Mononuclear cell (primary cell): ENCODE measurements around the gene PDE8B. TPM values are rescaled to one million over a fixed set of nuclear protein-coding genes. Genes with fewer than 3 reads are reported as not detected.

Experiments used
- H3K27me3 ChIP-seq: 2 replicates; pipeline ENCODE4 v1.6.0; 2011; ENCODE audit warnings: low read length, control low read depth; ENCODE audit not compliant: insufficient read depth
- H3K4me1 ChIP-seq: 2 replicates; pipeline ENCODE4 v1.5.1; 2011; ENCODE audit warnings: mild to moderate bottlenecking, low read length, control low read depth; ENCODE audit not compliant: insufficient read depth
- H3K4me3 ChIP-seq: 2 replicates; pipeline ENCODE4 v1.5.1; 2011; ENCODE audit warnings: mild to moderate bottlenecking, low read length, moderate library complexity
- H3K9me3 ChIP-seq: 2 replicates; pipeline ENCODE4 v1.5.1; 2011; ENCODE audit warnings: low read depth, mild to moderate bottlenecking, control low read depth, low read length
- total RNA-seq: library from RNA; depleted of rRNA; stranded (reverse); fragments of >200 nt; gene quantifications from one replicate; pipeline ENCODE4 v1.2.3, GENCODE V29; 2012

PDE8B gene
- total RNA-seq, 1 donor: 0.21 TPM

DNA sequence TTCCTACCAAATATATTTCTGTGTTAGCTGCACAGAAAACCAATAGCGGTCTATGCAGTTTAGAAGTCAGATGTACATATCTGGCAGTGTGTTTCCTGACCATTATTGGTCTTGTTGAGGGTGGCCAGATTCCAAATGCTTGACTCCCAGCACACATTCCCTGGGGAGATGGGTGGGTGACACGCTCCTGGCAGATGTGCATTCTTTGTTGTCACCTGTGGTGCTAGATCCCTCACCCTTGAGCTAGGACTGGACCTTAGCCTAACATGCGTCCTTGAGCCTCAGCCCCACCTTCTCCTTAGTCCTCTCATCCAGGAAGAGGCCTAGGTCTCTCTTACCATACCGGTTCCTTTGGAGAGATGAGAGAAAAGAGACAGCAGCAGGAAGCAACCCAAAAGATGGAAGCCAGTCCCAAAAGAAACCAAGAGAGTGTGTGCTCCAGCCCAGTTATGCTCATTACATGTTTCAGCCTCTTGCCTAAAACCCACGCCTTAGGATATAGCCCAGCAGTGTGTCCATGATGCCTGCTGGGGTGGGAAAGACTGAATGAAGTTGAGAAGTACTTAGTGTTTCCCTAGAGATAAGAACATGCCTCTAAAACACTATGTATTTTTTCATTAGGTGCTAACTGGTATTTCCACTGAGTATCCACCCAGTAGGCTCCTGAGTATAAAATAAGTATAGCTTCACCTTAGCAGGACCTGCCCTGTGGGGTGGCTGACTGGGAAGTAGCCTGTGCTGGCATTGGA lies 116.7 kb downstream of the PDE8B start:
- no peaks in the 10 kb centered on the region for H3K9me3 ChIP-seq
- no peaks in the 10 kb centered on the region for H3K27me3 ChIP-seq
- no peak overlapping the region for H3K4me3 ChIP-seq
- no peaks in the 10 kb centered on the region for H3K4me1 ChIP-seq

DNA sequence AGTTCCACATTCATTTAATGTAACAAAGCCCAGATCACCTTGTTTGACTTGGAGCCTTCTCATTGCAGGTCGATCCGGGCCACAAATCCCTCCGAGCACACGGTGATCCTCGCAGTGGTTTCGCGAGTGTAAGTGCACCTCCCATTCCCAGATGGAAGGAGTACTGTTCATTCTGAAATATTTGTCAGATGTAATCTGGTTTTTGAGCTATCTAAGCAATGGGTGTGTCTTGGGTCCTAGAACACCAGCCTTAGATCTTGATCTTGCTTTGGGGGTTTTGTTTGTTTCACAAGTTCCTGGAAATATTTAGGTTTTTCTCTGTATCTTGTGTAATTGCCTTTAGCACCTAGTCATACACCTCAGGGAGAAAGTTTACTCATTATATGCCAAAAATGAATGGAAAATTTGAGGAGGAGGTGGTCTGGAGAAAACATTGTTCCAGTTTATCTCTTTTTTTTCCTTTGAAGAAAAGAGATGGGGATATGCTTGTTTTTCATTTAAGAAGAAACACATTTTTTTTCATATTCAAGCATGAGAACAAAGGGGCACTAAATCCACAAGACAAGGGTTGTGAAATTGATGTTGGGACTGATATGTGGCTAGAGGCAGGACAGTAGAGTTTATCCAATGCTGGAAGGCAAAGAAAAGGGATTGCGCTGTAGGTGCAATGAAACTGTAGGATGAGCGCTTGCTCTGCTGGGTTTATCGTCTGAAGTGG lies 118.6 kb downstream of the PDE8B start:
- H3K4me1 ChIP-seq: no peaks in the 10 kb centered on the region
- no peaks in the 10 kb centered on the region for H3K9me3 ChIP-seq
- H3K4me3 ChIP-seq: no peak overlapping the region
- H3K27me3 ChIP-seq: no peaks in the 10 kb centered on the region

DNA sequence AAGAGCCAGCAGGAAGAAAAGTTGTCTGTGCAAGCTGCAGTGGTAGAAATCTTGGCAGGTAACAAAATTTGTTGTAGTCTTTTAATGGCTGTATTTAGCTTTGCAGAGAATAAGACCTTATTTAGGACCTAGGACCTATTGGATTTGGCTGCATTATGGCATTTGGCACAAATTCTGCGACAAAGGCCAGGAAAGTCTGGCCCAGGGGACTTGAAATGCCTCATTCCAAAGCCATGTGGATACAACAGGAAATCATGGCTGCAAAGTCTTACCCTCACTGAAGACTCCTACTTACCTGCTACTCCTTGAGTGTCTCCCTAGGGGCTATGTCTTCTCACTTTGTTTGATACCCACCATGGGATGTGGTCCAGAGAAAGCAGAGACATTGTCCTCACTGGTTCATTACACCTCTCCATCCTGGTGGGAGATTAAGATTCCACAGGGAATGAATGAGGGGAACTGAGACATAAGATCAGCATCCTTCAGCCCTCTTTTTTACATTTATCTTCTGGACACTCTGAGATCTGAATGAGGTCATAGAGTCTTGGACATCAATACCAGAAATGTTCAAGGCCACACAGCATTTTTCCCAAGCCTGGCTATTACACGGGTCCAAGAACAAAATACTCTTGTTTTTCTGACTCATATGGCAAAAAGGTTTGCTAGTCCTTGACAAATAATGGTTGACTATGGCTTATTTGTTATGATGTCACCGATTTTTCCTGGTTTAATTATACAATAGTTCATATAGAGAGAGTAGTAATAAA lies 119.4 kb downstream of the PDE8B start:
- Histone ChIP-seq H3K4me3 (no peak overlapping the region), H3K27me3 (no peaks in the 10 kb centered on the region), H3K4me1 (no peaks in the 10 kb centered on the region)

DNA sequence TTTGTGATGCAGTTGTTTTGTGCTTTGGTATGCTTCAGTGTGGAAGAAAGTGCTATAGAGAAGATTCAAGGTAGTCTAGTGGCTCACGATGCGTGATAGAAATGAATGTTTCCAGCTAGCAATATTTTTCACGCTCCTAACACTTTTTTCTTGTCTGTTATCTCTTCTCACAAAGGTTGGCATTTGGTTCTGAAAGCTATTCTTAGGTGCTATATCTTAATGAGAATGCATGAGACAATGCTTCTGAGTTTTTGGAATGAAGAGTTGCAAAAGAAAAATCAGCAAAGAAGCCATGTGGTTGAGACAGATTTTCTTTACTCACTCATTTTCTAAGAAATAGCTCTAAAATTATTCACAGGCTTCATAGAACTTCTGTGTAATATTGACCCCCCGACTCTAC lies 122.6 kb downstream of the PDE8B start:
- Histone ChIP-seq H3K9me3 (no peaks in the 10 kb centered on the region), H3K27me3 (no peaks in the 10 kb centered on the region), H3K4me3 (no peak overlapping the region), H3K4me1 (no peaks in the 10 kb centered on the region)

More for the DNA sequence above, 119.4 kb downstream of the PDE8B start:
- H3K9me3 ChIP-seq: no peaks in the 10 kb centered on the region

DNA sequence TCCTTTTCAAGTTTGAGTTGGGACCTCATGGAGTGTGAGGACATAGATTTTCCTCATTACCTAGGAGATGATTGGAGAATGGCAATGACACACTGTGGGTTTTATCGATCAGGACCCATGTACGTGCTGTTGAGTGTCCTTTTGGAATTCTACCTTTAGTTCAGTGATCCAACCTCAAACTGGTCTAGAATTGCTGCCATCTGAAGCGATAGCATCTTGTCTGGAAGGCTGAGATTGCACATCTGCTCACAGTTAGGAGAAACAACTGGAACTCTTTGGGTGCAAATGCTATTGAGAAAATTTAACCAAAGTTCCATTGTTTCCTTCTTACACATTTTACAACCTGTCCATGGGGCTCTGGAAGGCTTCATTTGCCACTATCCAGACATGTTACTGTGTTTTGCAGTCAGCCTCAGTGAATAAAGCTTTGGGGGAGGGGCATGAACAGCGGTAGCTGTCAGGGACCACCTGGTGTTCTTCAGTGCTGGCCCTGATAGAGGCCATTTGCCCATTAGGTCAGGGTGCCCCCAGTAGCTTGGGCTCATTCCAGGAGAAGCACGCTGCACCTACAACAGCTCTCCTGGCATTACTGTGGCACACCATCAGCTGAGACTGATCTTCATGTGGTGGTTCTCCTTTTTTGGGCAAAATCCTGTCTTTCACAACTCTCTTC lies 123.1 kb downstream of the PDE8B start:
- Histone ChIP-seq H3K27me3 (no peaks in the 10 kb centered on the region), H3K9me3 (no peaks in the 10 kb centered on the region), H3K4me1 (no peaks in the 10 kb centered on the region), H3K4me3 (no peak overlapping the region)

DNA sequence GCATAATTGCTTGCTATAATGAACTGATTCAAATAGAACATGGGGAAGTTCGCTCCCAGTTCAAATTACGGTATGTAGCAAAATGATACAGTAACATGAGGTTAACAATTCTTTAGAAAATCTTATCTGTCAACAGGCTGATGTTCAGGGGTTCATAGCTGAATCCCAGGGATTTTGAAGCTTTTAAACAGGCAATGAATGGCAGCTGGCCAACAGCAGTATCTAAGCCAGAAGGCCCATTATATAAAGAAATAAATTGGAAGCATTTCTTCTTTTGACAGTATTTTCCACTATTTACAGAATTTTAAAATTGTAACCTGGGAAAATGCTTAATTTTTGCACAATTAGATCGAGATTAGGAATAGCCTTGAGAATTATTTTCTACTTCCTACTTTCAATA lies 126.8 kb downstream of the PDE8B start:
- H3K27me3 ChIP-seq: no peaks in the 10 kb centered on the region
- no peak overlapping the region for H3K4me3 ChIP-seq
- H3K9me3 ChIP-seq: no peaks in the 10 kb centered on the region
- no peaks in the 10 kb centered on the region for H3K4me1 ChIP-seq

DNA sequence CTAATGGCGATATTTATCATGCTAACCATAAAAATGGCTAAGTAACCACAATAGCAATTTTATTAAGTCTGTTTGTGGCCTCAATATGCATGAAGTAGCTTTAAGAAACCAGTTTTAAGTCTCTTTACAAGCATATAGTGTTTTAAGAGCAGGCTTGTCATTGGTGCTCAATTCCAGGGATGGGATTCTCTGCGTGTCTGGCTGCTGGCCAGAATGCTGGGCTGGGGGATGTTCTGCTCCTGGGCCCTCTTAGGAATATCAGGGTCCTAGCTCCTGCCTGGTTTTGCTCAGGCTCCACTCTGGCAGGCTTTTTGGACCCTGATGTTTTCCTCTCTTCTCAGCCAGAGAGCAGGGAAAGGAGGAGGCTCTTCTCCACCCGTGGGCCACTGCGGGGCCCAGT lies 127.2 kb downstream of the PDE8B start:
- H3K4me1 ChIP-seq: no peaks in the 10 kb centered on the region
- no peak overlapping the region for H3K4me3 ChIP-seq
- H3K27me3 ChIP-seq: no peaks in the 10 kb centered on the region
- H3K9me3 ChIP-seq: no peaks in the 10 kb centered on the region

DNA sequence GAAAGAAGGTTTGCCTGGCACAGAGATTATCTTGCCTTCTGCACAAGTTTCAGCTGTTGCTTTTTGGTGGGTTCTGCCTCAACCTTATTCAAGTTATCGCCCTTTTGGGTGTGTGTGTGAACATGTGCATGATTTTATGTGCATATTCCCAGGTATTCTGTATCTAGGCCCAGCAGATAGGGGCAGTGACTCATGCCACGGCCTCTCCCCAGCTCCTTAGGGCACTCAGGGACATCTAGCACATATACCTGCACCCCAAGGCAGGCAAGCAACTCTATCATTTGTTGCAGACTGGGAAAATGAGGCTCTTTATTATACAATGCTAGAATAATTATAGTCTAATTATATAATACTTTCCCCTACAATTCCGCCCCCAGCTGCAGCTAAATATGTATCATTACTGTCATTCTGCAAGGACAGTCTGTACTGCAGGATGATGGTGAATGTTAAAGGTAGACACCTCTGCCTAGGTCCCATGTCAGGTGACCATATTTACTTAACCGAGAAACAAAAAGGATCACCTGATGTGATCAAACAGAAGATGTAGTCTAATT lies 128.9 kb downstream of the PDE8B start:
- Histone ChIP-seq H3K4me1 (no peaks in the 10 kb centered on the region), H3K27me3 (no peaks in the 10 kb centered on the region), H3K4me3 (no peak overlapping the region), H3K9me3 (no peaks in the 10 kb centered on the region)

DNA sequence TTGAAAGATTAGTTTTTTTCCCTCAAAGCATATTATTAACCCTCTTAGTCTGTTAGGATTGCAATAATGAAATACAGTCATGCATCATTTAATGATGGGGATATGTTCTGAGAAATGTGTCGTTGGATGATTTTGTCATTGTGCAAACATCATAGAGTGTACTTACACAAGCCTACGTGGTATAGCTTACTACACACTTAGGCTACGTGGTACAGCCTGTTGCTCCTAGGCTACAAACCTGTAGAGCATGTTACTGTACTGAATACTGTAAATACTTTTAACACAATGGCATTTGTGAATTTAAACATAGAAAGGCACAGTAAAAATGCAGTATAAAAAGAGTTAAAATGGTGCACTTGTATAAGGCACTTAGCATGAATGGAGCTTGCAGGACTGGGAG lies 132.7 kb downstream of the PDE8B start:
- H3K27me3 ChIP-seq: no peaks in the 10 kb centered on the region

DNA sequence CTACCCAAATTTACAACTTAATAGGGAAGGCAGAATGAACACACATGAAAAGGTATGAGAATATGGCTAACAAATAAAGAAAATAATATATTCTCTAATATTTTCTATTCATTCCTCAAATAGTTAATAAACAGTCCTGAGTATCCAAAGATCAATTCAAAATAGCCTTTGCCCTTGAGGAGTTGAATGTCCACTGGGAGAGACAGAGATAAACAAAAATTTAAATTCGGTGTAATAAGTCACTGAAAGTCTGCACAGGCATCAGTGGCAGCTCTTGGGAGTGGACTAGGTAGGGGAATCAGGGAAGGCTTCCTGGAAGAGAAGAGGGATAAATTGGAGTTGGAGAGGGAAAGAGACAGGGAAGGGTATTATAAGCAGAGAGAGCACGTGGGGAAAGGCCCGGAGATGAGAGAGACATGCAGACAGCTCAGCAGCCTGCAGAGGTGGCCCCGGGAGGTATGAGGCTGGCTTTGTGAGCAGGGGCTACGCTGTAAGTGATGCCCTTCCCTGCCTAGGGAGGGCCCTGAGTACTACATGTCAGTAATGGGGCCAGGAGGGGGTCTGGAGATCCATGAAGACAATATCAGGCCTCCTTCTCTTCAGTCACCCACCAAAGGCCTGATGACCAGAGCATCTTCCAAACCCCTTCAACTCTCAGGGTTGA lies 137.1 kb downstream of the PDE8B start:
- H3K4me1 ChIP-seq: no peaks in the 10 kb centered on the region
- no peaks in the 10 kb centered on the region for H3K9me3 ChIP-seq
- no peak overlapping the region for H3K4me3 ChIP-seq
- no peaks in the 10 kb centered on the region for H3K27me3 ChIP-seq

More for the DNA sequence above, 132.7 kb downstream of the PDE8B start:
- Histone ChIP-seq H3K4me3 (no peak overlapping the region), H3K9me3 (no peaks in the 10 kb centered on the region), H3K4me1 (no peaks in the 10 kb centered on the region)

DNA sequence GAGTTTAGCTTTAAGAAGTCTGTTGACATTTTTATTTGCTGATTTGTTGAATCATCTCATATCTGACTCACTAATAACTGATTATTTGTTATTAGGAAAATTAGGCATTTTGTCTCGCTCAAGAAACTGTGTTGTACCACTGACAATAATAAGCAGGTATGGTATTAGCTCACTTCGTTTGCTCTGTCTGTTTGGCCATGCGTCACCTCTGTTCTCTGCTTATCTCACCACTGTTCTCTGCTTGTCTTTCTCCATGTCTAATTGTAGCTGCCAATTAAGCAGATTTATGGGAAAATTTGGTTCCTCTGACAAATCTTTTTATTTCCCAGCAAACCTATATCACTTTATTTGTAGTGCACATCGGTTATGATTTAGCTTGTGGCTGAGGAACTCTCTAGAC lies 142.8 kb downstream of the PDE8B start:
- no peak overlapping the region for H3K4me3 ChIP-seq
- H3K9me3 ChIP-seq: no peaks in the 10 kb centered on the region
- no peaks in the 10 kb centered on the region for H3K27me3 ChIP-seq
- H3K4me1 ChIP-seq: no peaks in the 10 kb centered on the region

DNA sequence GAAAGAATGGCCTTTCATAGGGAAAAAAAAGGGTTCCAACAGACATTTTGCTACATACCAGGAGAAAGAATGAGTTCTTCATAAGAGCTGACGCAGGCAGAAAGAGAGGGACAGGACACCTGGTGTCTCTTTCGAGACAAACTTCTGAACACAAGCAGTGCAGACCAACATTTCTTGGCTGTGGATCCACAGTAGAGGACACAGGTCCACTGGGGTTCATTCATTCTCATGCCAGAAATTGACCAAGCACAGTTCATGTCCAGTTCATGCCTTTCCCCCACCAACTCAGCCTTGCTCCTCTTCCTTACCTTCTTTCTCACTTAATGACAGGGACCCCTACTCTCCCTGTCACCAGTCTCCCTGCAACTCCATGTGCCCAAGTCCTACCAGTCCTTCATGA lies 144.0 kb downstream of the PDE8B start:
- H3K4me1 ChIP-seq: no peaks in the 10 kb centered on the region
- no peaks in the 10 kb centered on the region for H3K9me3 ChIP-seq
- H3K27me3 ChIP-seq: no peaks in the 10 kb centered on the region
- no peak overlapping the region for H3K4me3 ChIP-seq

DNA sequence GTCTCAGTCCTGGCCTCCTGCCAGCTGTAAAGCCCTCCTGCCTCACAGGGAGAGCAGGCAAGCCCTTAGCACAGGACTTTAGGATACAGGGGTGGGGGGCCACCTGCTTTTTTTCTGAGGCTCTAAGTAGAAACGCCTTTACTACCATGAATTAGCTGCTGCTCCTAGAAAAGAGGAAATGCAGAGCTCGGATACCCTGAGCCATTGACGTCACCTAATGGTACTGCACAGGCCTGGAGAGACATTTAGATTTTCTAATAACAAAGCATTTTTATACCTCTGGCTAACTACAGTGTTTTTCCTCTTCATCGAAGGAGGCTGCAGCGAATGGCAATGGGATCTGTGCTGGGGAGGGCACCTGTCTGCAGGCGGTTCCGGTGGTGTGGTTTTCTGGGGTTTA lies 144.6 kb downstream of the PDE8B start:
- Histone ChIP-seq H3K27me3 (no peaks in the 10 kb centered on the region), H3K4me3 (no peak overlapping the region), H3K9me3 (no peaks in the 10 kb centered on the region), H3K4me1 (no peaks in the 10 kb centered on the region)

DNA sequence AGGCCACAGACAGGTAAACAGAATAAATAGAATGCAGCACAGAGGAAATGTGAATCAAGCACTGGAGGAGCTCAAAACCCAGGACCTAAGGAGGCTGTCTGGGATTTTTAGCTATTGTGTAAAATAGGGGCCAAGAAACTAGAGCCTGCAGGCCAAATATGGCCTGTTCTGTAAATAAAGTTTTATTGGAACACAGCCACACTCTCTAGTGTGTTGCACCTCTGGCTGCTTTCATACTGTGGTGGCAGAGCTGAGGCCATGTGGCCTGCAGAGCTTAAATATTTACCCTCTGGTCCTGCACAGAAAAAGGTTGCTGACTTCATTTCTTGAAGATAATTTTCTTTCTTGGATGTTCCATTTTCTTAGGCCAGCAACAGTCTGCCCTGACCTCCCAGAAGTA lies 145.3 kb downstream of the PDE8B start:
- H3K4me3 ChIP-seq: no peak overlapping the region
- no peaks in the 10 kb centered on the region for H3K4me1 ChIP-seq
- no peaks in the 10 kb centered on the region for H3K27me3 ChIP-seq
- H3K9me3 ChIP-seq: no peaks in the 10 kb centered on the region
